ENCODE data around the gene MRTFB. TPM values are rescaled to one million over a fixed set of nuclear protein-coding genes. Genes with fewer than 3 reads are reported as not detected.

MRTFB gene
- total RNA-seq, 1 donor from 2014 or later = 12.9 TPM

DNA sequence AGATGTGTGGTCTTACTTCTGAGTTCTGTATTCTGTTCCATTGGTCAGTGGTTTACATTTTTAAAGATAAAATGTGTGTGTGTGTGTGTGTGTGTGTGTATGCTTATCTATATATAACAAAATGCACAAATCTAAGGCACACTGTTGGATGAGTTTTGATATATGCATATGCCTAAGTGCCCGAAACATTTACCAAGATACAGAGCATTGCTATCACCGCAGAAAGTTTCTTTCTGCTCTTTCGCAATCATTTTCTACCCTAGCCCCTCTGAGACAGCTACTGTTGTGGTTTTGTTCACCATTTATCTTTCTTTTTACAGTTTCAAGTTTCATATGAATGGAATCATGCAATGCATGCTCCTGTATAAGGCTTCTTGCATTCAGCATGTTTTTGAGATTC, 97.0 kb downstream of the MRTFB start:
- no peak for DNase-seq (ENCODE audit: low read depth)
- H3K4me3 ChIP-seq (ENCODE audit: low read depth, low read length) = no peak overlapping the region
- TF ChIP-seq CTCF (conservative IDR thresholded peaks at IDR 0.05; ENCODE audit: low read depth, low read length) = no peak

DNA sequence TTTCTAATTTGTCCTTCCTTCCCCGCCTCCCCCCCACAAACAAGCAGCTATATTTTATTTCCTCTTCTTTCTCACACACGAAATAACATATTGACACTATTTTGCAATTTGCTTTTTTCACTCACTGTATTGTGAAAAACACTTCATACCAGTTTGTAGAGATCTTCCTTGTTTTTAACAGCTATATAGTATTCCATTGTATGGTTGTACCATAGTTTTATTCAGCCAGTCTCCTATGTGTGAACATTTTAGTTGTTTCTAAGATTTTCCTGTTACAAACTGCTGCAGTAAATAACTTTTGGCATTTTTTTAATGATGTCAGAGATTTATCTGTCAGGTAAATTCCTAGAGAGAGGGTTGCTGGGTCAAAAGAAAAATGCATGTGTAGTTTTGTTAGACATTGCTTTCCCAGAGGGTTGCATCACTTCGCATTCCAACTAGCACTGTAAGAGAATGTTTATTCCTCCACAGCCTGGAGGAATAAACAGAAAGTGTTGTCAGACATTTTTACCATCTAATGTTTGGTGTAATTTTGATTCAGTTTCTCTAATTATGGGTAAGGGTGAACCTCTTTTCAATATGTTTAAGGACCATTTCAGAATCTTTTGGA, 101.2 kb downstream of the MRTFB start:
- no peak for DNase-seq (ENCODE audit: low read depth)
- no peak overlapping the region for H3K4me3 ChIP-seq (ENCODE audit: low read depth, low read length)
- TF ChIP-seq CTCF (conservative IDR thresholded peaks at IDR 0.05; ENCODE audit: low read depth, low read length) = no peak

DNA sequence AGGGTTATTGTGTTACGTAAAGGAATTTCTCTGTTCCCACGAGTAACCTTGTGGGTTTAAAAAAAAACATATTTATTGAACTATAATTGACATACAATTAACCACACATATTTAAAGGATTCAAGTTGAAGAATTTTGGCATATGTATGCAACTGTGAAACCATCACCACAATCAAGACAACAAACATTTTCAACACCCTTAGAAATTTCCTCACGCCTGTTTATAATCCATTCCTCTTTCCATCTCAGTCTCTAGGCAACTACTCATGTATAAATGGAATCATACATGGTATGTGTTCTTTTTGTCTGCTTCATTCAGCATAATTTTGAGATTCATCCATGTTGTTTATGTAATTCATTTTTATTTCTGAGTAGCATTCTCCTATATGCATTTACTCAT, 104.0 kb downstream of the MRTFB start:
- no peak for TF ChIP-seq CTCF (conservative IDR thresholded peaks at IDR 0.05; ENCODE audit: low read depth, low read length)

DNA sequence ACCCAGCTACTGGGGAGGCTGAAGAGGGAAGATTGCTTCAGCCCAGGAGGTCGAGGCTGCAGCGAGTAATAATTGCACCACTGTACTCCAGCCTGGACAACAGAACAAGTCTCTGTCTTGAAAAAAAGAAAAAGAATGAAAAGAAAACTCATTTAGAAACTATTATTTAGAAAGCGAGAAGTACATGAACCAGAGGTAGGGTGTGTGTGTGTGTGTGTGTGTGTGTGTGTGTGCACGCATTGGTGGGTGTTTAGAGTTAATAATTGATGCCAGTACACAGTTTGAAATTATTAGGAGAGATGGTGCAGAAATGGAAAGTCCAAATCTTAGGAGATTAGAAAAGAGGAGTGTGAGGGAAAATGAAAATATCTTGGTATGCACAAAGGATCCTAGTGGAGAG, 106.6 kb downstream of the MRTFB start:
- no peak overlapping the region for H3K4me3 ChIP-seq (ENCODE audit: low read depth, low read length)
- TF ChIP-seq CTCF (conservative IDR thresholded peaks at IDR 0.05; ENCODE audit: low read depth, low read length) = no peak
- DNase-seq (ENCODE audit: low read depth) = no peak

More for the DNA sequence above, 104.0 kb downstream of the MRTFB start:
- DNase-seq (ENCODE audit: low read depth) = no peak
- no peak overlapping the region for H3K4me3 ChIP-seq (ENCODE audit: low read depth, low read length)

DNA sequence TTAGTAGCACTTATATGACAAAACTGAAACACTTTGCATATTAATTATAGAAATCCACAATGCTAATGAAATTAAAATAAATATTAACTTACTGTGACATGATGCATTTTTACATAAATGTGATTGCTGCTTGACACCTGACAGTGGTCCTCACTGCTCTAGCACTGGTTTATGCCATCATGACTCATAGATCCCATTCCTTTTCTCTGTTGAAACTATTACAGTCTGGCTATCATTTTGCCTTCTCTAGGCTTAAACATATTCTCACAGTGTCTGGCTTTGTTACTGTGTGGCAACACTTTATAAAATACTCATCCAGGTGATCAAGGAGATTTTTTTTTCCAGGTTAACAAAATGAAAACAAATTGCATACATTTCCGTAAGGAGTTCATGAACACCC, 108.0 kb downstream of the MRTFB start:
- TF ChIP-seq CTCF (conservative IDR thresholded peaks at IDR 0.05; ENCODE audit: low read depth, low read length) = no peak
- H3K4me3 ChIP-seq (ENCODE audit: low read depth, low read length) = no peak overlapping the region
- DNase-seq (ENCODE audit: low read depth) = no peak

DNA sequence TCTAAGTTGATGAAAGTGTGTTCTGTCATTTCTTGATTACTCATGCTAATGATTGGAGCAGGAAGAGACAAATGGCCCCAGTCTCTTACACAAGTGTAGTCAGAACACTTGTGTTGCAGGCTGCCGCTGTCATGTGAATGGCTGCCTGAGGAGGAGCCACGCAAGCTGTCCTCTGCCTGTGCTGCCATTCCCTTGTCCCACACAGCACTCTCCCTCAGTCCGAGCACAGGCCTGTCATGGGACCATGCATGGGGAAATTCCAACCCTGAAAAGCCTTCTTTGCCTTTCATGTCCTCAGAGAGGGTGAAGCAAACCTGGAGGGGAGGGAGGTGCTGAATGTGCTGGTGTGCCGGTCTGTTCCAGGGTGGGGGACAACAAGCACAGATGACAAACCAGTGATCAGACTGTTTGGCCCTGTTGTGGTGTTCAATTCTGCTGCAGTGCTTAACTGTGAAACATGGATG, 109.4 kb downstream of the MRTFB start:
- DNase-seq (ENCODE audit: low read depth) = no peak
- TF ChIP-seq CTCF (conservative IDR thresholded peaks at IDR 0.05; ENCODE audit: low read depth, low read length) = no peak
- no peak overlapping the region for H3K4me3 ChIP-seq (ENCODE audit: low read depth, low read length)

DNA sequence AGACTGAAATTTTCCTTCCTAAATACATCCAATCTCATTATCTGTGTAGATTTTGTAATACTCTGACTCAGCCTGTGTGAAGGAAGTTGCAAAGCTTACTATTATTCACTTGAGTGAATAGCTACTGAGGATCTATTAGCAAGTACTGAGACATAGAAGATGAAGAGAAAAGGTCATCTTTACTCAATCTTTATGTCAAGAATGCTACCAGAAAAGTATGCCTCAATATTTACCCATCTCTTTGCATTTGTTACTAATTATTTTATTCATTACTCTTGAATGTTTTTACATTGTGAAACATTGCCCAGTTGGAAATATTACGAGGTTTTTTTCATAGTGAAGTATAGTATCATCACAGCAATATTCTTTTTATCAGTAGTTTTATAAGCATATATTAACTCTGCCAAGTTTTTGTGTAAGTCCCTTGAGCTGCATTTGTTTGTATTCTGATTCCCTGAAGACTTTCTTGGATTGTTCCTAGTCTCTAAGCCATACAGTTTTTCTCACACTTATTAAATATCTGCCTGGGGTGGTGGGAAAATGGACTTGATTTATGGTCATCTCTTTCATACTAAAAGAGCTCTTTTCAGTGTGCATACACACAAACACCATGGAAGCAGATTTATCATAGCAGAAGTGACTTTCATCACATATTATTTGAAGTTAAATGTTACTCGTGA, 110.4 kb downstream of the MRTFB start:
- TF ChIP-seq CTCF (conservative IDR thresholded peaks at IDR 0.05; ENCODE audit: low read depth, low read length) = no peak
- peak; percentile 52 for DNase-seq (ENCODE audit: low read depth)
- no peak overlapping the region for H3K4me3 ChIP-seq (ENCODE audit: low read depth, low read length)

All from epithelial cell of proximal tubule (primary cell).